GM03348 (cell line): ENCODE results near the gene THOC1.
"Not testable (repeated sequence)": the region's sequence is repeated elsewhere in the genome, so short reads cannot be mapped to it uniquely, and the experiment has no call there.

Experiments
- DNase-seq: peaks from one replicate; pipeline ENCODE4 v3.0.0; 2012; ENCODE audit warnings: low spot score

THOC1 gene, protein sequence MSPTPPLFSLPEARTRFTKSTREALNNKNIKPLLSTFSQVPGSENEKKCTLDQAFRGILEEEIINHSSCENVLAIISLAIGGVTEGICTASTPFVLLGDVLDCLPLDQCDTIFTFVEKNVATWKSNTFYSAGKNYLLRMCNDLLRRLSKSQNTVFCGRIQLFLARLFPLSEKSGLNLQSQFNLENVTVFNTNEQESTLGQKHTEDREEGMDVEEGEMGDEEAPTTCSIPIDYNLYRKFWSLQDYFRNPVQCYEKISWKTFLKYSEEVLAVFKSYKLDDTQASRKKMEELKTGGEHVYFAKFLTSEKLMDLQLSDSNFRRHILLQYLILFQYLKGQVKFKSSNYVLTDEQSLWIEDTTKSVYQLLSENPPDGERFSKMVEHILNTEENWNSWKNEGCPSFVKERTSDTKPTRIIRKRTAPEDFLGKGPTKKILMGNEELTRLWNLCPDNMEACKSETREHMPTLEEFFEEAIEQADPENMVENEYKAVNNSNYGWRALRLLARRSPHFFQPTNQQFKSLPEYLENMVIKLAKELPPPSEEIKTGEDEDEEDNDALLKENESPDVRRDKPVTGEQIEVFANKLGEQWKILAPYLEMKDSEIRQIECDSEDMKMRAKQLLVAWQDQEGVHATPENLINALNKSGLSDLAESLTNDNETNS

DNA sequence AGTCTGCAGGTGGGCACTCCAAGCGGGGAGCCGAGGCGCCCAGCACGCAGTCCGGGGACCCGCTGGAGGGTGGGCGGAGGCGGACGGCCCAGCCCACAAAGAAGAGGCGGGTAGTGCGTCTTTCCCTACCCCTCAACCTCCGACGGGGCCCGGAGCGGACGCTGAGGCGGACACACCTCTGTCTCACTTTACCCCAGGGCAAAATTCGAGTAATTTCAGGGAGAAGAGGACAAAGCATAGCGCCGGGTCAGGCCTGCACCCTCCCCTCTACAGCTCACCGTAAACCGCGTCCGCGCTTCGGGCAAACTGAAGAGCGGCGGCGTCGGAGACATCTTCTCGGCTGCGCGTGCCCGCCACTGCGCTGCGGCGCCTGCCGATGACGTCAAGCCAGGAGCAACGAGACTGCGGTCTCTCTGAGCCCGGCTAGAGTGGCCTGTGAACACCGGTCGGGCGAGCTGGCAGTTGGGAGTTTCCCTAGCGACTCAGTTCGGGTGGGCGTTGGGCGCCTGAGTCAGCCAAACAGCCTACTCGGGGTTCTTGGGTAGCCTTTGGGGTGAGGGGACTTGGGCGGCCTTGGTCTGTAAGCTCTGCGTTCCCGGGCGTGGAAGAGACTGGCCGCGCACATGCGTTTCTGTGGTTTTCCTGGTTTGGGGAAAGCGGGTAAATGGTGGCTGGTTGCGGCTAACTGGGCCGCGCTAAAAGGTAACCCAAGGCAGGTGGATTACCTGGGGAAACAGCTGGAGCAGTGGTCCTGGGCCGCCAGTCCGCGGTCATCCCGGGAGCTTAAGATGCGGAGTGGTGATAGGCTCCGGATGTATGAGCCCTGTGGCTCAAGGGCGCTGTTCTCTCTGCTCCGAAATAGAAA is at the start of gene THOC1:
TSS of gene THOC1 (minus strand) at position 360 of the 865 bp plus-strand sequence. CDS start at position 332, 28 bp downstream.
- peak; percentile 95 for DNase-seq

DNA sequence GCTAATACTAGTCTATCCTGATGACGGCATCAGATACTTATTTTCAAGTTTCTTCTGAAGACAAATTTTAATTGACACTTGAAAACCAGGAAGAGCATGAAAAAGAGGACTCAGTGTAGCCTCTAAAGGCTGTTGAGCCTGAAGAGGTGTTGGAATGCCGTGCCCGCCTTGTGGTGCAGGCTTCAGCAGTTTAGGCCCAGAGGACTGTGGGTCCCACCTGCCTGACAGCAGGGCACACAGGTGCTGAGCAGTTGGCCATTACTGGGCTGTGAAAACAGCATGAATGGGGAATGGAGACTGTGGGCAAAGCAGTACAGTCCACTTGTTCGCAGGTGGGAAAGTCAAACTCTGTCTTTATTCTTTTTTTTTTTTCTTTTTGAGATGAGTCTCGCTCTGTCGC is 49.8 kb upstream of the THOC1 start:
- DNase-seq, result no peak

DNA sequence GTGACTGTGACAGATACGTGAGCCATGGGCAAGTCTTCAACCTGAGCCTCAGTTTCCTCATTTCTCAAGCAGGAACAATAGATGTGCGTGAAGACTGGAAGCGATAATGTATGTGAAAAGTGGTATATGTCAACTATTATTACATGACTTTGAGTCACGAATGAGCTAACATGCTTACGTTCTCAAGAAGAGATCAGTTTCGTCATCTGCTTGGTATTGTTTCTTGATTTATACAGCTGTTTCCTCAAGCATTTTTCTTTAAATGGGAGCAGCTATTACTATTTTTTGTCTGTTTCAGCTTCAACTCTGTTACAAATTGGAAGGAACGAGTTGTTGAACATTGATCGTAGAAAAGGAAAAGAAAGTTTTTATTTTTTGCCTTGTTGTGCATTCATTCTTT is 48.5 kb upstream of the THOC1 start:
- no peak for DNase-seq

DNA sequence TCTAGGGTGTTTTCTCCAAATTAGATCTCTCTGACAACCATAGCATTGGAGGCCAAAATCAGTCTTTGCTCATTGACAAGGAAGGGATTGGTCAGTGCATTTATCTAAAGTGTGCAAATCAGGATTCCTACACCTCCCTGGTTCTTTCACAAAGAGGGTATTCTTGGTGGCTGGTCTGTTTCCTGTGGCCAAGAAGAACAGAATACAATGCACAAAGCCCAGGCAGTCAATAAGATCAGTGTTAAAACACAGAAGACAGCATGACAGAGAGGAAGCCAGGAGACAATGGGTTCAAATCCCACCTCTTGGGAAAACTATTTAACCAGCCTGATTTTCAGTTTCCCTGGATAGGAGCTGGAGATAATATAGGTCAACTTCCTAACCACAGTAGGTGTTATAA is 46.1 kb upstream of the THOC1 start:
- no peak for DNase-seq

DNA sequence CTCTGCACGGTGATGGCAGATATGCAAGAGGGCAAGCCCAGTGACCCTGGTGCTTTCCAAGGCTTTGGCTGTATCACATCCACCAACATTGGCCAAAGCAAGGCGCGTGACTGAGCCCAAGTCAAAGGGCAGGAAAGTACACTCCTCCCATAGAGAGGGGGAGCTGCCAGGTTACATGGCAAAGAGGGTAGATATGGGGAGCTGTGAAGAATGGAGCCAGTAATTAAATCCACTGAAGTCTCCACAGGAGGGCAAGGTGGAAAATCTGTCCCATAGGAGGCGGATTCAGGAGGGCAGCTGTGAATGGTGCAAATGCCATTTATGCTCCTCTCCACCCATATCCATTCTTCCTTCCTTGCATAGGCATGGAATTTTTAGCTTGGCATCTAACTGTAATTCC is 44.6 kb upstream of the THOC1 start:
- DNase-seq, result no peak

DNA sequence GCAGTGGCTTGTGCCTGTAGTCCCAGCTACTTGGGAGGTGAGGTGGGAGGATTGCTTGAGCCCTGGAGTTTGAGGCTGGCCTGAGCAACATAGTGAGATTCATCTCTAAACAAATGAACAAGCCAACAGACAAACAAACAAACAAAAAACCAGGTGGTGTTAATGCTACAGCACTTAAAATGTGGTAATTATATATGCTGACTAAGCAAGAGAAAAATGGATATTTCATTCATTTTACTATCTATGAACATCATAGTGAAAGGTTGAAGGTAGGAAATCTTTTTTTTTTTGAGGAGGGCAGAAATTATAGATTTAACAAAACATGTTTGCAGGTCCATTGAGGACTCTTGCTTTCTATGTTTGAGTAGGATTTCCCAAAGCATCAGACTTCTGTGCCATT is 42.2 kb upstream of the THOC1 start:
- no peak for DNase-seq

DNA sequence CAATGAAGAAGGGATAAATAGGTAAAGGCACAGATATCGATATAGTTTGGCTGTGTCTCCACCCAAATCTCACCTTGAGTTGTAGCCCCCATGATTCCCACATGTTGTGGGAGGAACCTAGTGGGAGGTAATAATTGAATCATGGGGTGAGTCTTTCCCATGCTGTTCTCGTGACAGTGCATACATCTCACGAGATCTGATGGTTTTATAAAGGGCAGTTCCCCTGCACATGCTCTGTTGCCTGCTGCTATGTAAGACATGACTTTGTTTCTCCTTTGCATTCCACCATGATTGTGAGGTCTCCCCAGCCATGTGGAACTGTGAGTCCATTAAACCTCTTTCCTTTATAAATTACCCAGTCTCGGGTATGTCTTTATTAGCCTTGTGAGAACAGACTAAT is 40.2 kb upstream of the THOC1 start:
- DNase-seq, result not testable (repeated sequence)

DNA sequence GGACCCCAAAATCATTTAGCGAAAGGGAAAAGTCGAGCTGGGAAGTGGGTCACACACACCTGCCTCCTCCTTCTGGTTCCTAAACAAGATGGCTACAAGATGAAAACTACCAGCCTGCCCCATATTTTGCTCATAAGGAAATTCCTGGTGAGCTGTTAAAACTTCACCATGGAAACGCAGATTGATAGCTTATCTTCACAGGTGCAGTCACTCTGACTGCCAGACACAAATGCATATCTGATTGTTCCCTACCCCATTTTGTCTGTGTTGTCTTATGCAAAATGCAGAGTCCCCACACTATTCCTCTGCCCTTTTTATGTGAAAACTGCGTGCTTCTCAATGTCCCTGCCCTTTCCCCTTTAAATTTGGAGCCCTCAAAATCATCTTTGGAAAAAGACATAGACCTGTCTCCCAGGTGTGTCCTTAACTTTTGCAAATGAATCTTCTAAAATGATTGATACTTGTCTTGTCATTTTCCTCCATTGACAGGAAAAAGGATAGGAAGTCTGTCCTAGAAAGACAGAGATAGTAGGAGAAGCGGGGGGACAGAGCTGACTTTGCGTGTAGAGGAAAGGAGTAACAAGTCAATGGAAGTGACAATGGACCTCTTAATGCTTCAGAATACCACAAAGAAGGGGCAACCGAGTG is 38.9 kb upstream of the THOC1 start:
- DNase-seq, result no peak

DNA sequence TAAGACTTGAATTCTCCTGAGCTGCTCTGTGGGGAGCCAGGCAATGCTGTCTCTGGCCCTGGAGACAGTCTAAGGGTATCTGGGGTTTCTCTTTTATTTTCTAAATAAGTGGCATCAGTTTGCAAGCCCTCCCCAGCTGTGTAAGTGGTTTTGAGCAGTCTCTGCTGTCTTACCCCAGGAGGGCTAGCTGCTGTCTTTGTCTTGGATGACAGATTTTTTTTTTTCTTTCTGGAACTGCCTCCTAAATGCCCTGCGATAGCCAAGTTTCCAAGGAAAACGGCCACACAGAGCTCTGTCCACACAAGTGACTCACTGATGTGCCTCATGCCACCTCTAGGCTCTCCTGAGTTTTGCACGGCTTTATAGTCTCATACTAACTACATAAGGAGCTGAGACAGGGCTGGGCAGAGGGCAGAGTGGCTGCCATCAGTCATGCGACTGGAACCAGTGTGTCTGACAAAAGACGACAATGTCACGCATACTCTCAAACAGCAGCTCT is 37.2 kb upstream of the THOC1 start:
- peak; percentile 21 for DNase-seq

DNA sequence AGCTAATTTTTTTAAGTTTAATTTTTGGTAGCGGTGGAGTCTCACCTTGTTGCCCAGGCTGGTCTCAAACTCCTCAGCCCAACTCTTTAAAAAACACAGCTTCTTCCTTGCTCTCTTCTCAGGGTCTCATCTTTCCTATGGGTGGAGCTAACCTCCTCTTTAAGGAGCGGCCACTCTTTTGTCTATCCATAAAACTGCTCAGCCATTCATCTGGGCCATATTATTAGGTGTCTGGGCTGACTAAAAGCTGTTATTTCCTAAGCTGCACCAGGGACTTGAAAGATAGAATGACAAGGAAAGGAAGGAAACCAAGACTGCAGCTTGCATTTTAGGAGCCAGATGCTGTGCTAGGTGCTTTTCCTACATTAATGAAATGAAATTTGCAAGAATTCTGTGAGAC is 35.8 kb upstream of the THOC1 start:
- DNase-seq, result no peak

DNA sequence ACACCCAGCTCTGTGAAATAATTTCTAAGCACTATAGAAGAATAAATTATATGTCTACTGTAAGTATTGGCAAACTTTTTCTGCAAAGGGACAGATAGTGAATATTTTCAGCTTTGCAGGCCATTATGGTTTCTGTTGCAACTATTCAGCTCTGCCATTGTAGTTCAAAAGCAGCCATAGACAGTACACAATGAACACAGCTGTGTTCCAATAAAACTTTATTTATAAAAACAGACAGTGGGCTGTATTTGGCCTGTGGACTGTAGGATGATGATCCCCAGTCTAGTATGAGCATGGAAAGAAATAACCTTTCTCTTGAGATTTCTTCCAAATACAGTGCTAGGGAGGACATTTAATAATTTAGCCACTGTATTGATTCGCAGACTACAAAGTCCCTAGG is 35.2 kb upstream of the THOC1 start:
- no peak for DNase-seq

DNA sequence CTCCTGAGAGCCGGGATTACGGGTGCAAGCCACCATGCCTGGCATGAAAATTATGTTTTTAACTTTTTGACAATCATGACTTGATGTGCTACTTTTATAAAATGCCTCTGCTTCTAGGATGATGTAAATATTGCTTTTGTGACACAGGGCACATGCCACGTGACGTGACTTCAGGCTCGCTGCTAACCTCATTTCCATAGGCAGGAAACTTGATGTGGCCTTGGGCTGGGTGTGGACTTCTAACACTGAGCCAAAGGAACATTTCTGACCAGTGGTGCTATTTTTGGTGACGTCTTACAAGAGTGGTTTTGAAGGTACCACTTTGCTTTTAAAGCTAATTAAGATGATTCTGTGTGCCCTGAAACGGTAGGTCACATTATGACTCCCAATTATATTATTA is 34.2 kb upstream of the THOC1 start:
- DNase-seq, result no peak

DNA sequence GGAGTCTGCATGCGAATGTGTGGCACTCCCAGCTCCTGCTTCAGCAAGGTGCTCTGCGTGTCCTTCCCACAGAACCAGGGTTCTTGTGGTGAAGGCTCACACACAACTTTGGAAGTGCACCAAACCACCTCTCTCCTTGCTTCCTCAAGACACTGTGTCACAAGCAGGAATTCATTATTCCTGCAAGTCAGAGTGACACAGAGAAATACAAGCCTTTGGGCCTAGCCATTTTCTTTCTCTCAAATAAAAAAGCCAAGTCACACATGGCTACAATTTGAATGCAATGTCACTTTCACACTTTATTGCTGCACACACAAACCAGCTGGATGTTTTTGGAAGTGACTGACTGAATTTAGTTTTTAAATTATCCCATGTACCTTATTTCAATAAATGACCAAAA is 30.1 kb upstream of the THOC1 start:
- DNase-seq, result no peak

DNA sequence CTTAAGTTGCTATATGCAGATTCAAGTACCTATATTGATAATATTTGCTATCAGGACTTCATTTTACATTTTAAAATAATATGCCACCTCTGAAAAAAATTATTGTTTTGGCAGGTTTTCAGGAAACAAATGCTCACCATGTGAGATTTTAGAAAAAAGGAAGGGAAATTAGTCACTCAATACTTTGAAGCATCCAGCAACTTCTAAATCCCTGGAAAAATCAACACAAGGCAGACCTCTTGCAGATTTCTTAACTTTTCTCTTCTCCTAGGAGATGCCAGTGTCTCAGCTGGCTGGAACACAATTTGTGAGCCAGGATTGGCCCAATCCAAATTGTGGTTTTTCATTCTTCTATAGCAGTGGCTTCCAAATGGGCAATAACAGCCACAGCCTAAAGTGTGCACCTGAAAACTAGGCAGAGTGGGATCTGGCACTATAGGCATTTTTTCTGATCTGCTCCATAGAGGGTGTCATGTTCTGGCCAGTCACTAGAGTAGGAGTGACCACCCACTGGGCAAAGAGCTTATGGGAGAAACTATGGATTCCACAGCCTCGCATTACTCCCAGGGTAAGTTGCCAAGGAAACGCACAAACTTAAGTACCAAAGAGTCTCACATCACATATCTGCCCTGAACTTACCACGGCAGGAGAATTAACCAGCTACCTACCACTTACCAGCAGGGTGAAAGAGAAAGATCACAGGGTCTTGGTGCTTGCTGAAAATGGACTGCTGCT is 28.1 kb upstream of the THOC1 start:
- peak; percentile 47 for DNase-seq

DNA sequence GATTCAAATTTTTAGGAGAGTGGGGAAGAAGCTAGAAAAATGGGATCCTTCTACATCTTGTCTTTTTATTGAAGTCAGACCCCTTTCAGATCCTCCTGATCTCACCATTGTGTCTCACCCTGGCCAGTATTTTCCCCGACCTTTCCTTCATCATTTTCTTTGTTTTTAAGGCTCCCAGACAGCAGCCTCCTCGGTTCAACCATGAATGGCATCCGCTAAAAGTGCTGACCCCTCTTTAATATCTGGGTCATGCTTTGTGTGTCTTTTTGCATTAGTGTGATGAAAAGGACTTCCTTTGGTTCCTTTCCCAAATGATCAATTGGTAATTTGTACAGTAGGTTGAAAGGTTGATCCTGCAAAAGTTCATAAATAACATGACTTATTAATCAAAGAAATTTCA is 26.7 kb upstream of the THOC1 start:
- DNase-seq, result no peak

DNA sequence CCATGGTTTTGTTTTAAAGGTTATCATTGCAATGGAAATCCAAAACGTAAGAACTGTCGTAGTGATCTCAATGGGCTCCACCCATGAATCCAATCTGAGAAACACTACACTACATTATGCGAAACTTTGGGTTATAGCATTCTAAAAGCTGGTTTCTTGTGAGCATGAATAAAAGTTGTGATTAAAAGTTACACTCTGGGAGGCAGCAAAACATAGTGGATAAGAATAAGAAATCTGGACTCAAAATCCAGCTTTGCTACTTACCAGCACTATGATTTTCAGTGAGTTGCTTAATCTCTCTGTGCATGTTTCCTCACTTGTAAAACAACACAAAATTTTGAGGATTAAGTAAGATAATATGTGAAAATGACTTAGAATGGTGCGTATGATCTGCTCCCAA is 25.7 kb upstream of the THOC1 start:
- DNase-seq, result peak; percentile 47

DNA sequence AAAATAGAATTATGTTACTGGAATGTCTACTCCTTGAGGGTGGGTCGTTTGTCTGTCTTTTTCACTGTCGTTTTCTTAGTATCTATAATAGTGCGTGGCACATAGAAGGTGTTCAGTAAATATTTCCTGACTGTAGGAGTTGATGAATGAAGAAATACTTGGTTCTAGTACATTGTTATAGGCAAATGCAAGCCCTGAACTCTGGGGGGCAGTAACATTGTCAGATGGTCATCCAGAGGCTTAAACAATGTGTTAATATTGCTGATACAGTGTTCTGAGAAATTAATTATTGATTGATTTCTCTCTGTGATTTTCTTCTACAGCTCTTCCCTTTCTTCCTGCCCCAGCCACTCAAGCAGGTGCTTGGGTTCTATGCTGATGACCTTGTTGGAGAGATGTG is 24.4 kb upstream of the THOC1 start:
- DNase-seq, result no peak

DNA sequence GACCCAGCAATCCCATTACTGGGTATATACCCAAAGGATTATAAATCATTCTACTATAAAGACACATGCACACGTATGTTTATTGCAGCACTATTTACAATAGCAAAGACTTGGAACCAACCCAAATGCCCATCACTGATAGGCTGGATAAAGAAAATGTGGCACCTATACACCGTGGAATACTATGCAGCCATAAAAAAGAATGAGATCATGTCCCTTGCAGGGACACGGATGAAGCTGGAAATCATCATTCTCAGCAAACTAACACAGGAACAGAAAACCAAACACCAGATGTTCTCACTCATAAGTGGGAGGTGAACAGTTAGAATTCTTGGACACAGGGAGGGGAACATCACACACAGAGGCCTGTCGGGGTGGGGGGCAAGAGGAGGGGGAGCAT is 22.1 kb upstream of the THOC1 start:
- not testable (repeated sequence) for DNase-seq

DNA sequence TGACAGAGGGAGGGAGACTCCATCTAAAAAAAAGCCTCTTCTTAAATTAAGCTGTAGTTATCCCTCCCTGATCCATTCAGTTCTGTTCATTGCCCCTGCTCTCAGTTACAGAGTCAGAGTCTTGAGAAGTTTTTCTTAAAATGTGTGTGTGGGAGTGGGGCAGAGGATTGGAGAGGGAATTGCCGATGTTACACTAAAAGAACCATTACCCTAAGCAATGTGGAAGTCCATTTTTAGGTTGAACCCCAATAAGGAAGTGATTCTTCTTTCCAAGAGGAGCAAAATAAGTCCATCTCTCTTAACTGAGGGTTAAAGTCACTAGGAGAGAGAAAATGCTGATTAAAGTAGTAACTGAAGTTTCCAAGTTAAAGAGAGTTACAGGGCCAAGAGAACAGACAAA is 21.2 kb upstream of the THOC1 start:
- no peak for DNase-seq

DNA sequence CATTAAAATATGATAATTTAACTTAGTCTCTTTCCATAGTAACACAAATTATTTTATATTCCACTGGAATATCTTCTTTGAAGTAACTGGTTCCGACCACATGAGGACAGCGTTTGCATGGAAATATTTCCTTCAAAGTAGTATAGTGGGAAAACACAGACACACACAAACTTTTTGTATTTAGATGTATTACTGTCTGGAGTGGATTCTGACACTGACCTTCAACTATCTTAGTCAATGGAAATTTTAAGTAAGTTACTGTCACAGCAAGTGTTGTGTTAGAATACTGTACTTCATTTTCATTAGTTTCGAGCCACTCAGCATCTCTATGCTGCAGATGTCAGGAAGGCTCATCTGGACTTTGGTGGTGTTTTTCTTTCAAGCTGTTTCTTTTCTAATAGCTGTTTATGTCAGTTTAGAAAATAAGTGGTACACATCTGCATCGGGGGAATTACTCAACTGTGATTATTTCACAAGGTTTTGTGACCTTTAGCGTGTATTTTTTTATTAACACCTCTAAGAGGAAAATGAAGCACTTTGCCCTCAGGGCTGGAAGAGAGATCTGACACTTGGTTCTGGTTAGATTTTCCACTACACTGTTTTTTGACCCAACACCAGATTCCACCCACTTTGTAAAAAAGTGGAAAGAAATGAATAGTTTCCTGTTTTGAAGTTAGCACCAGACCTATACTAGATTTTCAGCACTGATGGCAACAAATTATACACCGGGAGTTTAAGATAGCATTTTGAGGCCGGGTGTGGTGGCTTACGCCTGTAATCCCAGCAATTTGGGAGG is 18.9 kb upstream of the THOC1 start:
- DNase-seq, result peak; percentile 44

DNA sequence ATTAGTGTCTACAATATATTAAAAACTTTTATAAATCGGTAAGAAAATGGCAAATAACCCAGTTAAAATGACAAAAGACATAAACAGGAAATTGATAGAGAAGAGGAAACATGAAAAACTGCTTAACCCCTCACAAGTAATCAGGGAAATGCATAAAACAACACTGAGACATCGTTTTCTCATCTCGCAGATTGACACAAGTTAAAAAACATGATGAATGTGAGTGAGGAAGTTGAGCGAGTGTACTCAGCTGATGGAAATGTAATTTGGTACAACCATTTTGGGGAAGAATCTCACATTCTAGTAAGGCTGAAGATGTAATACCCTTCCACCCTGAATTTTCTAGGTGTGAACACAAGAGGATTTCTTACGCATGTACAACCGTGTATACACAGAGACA is 18.0 kb upstream of the THOC1 start:
- no peak for DNase-seq
